Cardiac muscle cell (in vitro differentiated cells and primary cell): ENCODE results near the gene PTRH2. TPM values are rescaled to one million over a fixed set of nuclear protein-coding genes. Genes with fewer than 3 reads are reported as not detected.

Experiments used
- DNase-seq, 2 donors: peaks; one replicate each; pipeline versions ENCODE4 v3.0.0 to v3.0.0-alpha.2; 2010 to 2017; ENCODE audit warnings: low read depth in 1 of 2, low spot score in 1 of 2
- H3K27ac ChIP-seq: fragments of 200-600 bp; sonication (generic); 2 replicates; pipeline ENCODE4 v1.5.1; 2016
- H3K27me3 ChIP-seq: fragments of 200-600 bp; sonication (generic); 2 replicates; pipeline ENCODE4 v1.6.0; 2016; ENCODE audit warnings: control low read depth
- H3K36me3 ChIP-seq: fragments of 200-600 bp; sonication (generic); 2 replicates; pipeline ENCODE4 v1.5.1; 2016; ENCODE audit warnings: control low read depth
- H3K4me1 ChIP-seq: fragments of 200-600 bp; sonication (generic); 2 replicates; pipeline ENCODE4 v1.8.1; 2017; ENCODE audit warnings: low read depth, mild to moderate bottlenecking, mixed run types
- H3K4me3 ChIP-seq: fragments of 200-600 bp; sonication (generic); 2 replicates; pipeline ENCODE4 v1.5.1; 2016; ENCODE audit warnings: mild to moderate bottlenecking
- H3K9me3 ChIP-seq: fragments of 200-600 bp; sonication (generic); 2 replicates; pipeline ENCODE4 v1.5.1; 2017; ENCODE audit warnings: low read depth, mild to moderate bottlenecking, control low read depth
- CTCF ChIP-seq: IDR thresholded peaks from 2 replicates; pipeline ENCODE4 v1.5.1; 2012; ENCODE audit warnings: low read depth, mild to moderate bottlenecking, low read length
- polyA plus RNA-seq: library from polyadenylated mRNA; unstranded; fragments of >200 nt; fragmentation: Nextera tagmentation; extraction: Ambion mirVana; gene quantifications from 2 replicates; pipeline ENCODE4 v1.2.1, GENCODE V29; 2016
- total RNA-seq: library from RNA; depleted of rRNA; stranded (reverse); fragments of >200 nt; gene quantifications from 2 replicates; pipeline ENCODE4 v1.2.3, GENCODE V29; 2016

The PTRH2 gene
- total and polyA plus RNA-seq, 2 experiments from 2014 or later: 9.3 to 17.7 TPM

GRCh38 chr17:59676716-59677115, 30.5 kb downstream of the PTRH2 start:
- H3K36me3 ChIP-seq: peaks cover 90% of the 10 kb centered on the region
- no peak overlapping the region for H3K4me3 ChIP-seq
- DNase-seq: no peak
- peak overlapping the region; percentile 6 for H3K27ac ChIP-seq
- no peak for TF ChIP-seq CTCF
- H3K9me3 ChIP-seq: no peaks in the 10 kb centered on the region
- H3K4me1 ChIP-seq: no peaks in the 10 kb centered on the region
- no peaks in the 10 kb centered on the region for H3K27me3 ChIP-seq

DNA sequence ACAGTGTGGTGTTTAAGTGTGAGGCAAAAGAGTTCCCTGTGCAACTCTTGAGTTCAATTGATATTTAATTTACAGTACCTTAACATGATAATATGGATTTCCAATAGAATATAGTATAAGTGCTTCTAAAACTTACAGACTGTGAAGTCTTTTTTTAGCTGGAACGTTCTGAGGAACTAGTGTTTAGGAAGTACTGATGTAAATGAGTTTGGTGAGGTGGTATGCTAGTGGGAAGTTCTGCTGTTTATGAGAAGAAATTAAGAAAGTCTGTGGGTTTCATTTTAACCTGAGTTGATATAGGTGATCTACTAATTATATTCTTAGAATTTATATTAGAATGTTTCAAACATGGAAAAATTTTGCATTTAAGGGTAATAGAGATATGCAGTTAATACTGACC, 32.0 kb downstream of the PTRH2 start:
- no peak for DNase-seq
- no peaks in the 10 kb centered on the region for H3K27me3 ChIP-seq
- H3K4me3 ChIP-seq: no peak overlapping the region
- no peaks in the 10 kb centered on the region for H3K4me1 ChIP-seq
- no peaks in the 10 kb centered on the region for H3K9me3 ChIP-seq
- no peak for TF ChIP-seq CTCF
- H3K36me3 ChIP-seq: peaks cover 88% of the 10 kb centered on the region
- H3K27ac ChIP-seq: no peak overlapping the region

- no peak overlapping the region for H3K27ac ChIP-seq
- no peaks in the 10 kb centered on the region for H3K27me3 ChIP-seq
- DNase-seq: no peak
- no peak for TF ChIP-seq CTCF
- no peaks in the 10 kb centered on the region for H3K9me3 ChIP-seq
- no peak overlapping the region for H3K4me3 ChIP-seq
- H3K36me3 ChIP-seq: peaks cover 85% of the 10 kb centered on the region
- no peaks in the 10 kb centered on the region for H3K4me1 ChIP-seq
Measured at GRCh38 chr17:59671386-59671785, 35.8 kb downstream of the PTRH2 start.

GRCh38 chr17:59669944-59670343, 37.3 kb downstream of the PTRH2 start:
- no peak for DNase-seq
- TF ChIP-seq CTCF: no peak
- H3K27me3 ChIP-seq: no peaks in the 10 kb centered on the region
- H3K27ac ChIP-seq: peak overlapping the region; percentile 39
- H3K36me3 ChIP-seq: peaks cover 86% of the 10 kb centered on the region
- no peaks in the 10 kb centered on the region for H3K9me3 ChIP-seq
- H3K4me1 ChIP-seq: no peaks in the 10 kb centered on the region
- no peak overlapping the region for H3K4me3 ChIP-seq

DNA sequence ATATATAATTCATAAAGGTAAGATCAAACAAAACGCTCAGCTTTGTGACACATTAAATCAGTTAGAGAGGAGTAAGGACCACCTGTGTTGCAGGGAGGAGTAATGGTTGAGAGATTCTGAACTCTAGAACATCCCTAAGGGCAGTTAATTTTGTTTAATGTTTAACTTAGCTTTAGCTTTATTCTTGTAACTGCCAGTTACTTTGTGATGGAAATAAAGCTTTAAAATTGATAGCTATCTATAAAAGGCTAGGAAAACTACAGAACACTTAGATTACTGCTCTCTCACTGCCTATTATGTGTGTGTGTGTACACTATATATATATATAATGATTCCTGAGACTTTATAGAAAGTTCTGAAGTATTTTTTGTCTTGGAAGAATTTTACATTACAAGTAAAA, 37.8 kb downstream of the PTRH2 start:
- H3K4me3 ChIP-seq: no peak overlapping the region
- H3K27me3 ChIP-seq: no peaks in the 10 kb centered on the region
- no peak for DNase-seq
- peak overlapping the region; percentile 39 for H3K27ac ChIP-seq
- H3K4me1 ChIP-seq: no peaks in the 10 kb centered on the region
- no peak for TF ChIP-seq CTCF
- H3K9me3 ChIP-seq: no peaks in the 10 kb centered on the region
- peaks cover 86% of the 10 kb centered on the region for H3K36me3 ChIP-seq

DNA sequence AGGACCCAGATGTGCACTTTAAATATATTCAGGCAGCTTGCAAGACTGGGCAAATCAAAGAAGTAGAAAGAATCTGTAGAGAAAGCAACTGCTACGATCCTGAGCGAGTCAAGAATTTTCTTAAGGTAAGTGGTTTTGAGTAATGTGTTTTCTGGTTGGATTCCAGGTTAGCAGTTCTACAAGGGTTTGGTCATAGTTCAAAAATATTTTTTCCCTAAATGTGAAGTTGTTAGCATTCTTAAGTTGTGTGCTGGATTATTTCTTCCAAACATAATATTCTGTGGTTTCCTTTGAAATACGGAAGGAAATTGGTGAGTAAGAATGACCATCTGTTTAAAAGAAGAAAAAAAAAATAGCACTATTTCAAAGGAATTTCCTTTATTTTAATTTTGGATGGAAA, 38.4 kb downstream of the PTRH2 start:
- Histone ChIP-seq H3K4me1 (no peaks in the 10 kb centered on the region), H3K36me3 (peaks cover 86% of the 10 kb centered on the region), H3K27ac (peak overlapping the region; percentile 39), H3K9me3 (no peaks in the 10 kb centered on the region), H3K27me3 (no peaks in the 10 kb centered on the region), H3K4me3 (no peak overlapping the region)
- no peak for TF ChIP-seq CTCF
- peak in 1 of 2 donors; percentile 90 for DNase-seq
